K562 (cell line): ENCODE data around the gene TAF5L. TPM values are rescaled to one million over a fixed set of nuclear protein-coding genes. Genes with fewer than 3 reads are reported as not detected.

ENCODE experiments used
- ATAC-seq: fragments of 200-7000 bp; cut with Tn5 transposase; 3 replicates; pipeline ENCODE4 v1.9.1; 2020; ENCODE audit warnings: moderate library complexity
- BruUV-seq: library from RNA; stranded (reverse); fragments of 400-500 nt; replicated peaks from 2 replicates; lab custom pipeline; 2021; lab: Mats Ljungman, UMichigan
- CTCF ChIA-PET: fragments of 300-600 bp; formaldehyde crosslinking; extraction: SDS; loops from one replicate; lab custom pipeline; 2021; ENCODE audit warnings: low intra/inter-chr PET ratio; lab: Yijun Ruan, JAX
- POLR2A ChIA-PET: fragments of 300-600, 350-650 bp; sonication (Branson Sonifier 250); formaldehyde crosslinking; extraction: SDS; loops from one replicate; lab custom pipeline; 2021; ENCODE audit warnings: antibody characterized with exemption, inconsistent platforms; lab: Yijun Ruan, JAX
- DNase-seq, 4 experiments: peaks; one replicate each; pipeline versions ENCODE4 v3.0.0 to v3.0.0-alpha.2; 2011 to 2018; ENCODE audit warnings: low spot score in 3 of 4, mixed read lengths in 3 of 4; ENCODE audit errors: extremely low read depth in 1 of 4
- FAIRE-seq: peaks from 2 replicates; lab custom pipeline; 2011; peaks lifted over from hg19 to GRCh38; lab: Jason Lieb, UNC
- H2AFZ ChIP-seq: 2 replicates; pipeline ENCODE4 v1.6.0; 2011; ENCODE audit warnings: low read depth, low read length, control low read depth, inconsistent platforms
- H3K27ac ChIP-seq: fragments of 200-600 bp; 3 replicates; pipeline ENCODE4 v1.8.0; 2011; ENCODE audit warnings: low read depth, mild to moderate bottlenecking, control low read depth, inconsistent platforms, low read length, moderate library complexity, mixed read lengths; ENCODE audit errors: extremely low read depth
- H3K27me3 ChIP-seq, 2 experiments: fragments of 300-600 bp in 1 of 2; 2 replicates in 1 of 2; 3 replicates in 1 of 2; pipeline versions ENCODE4 v1.6.0 to v1.8.0; 2011; ENCODE audit warnings: inconsistent platforms in 2 of 2, low read length in 2 of 2, mild to moderate bottlenecking in 1 of 2, mixed read lengths in 1 of 2, moderate library complexity in 1 of 2; ENCODE audit not compliant: control insufficient read depth in 2 of 2, insufficient read depth in 2 of 2
- H3K36me3 ChIP-seq: fragments of 300-600 bp; 3 replicates; pipeline ENCODE4 v1.8.0; 2011; ENCODE audit warnings: mild to moderate bottlenecking, low read length, inconsistent platforms; ENCODE audit not compliant: control insufficient read depth, insufficient read depth
- H3K4me1 ChIP-seq, 2 experiments: fragments of 200-600 bp in 1 of 2; replicated peaks in 1 of 2; 2 replicates in 1 of 2; 3 replicates in 1 of 2; pipeline versions ENCODE4 v1.5.1 to v1.8.0; 2011; ENCODE audit warnings: inconsistent platforms in 2 of 2, low read length in 2 of 2, mild to moderate bottlenecking in 1 of 2, mixed read lengths in 1 of 2, moderate library complexity in 1 of 2; ENCODE audit not compliant: control insufficient read depth in 2 of 2, insufficient read depth in 2 of 2
- H3K4me2 ChIP-seq: 2 replicates; pipeline ENCODE4 v1.6.1; 2011; ENCODE audit warnings: low read length, control low read depth, inconsistent platforms, mixed read lengths; ENCODE audit not compliant: insufficient read depth
- H3K4me3 ChIP-seq: fragments of 200-600 bp; sonication (generic), shearing (Covaris generic); 2 replicates; pipeline ENCODE4 v1.5.1; 2016; ENCODE audit warnings: control low read depth, inconsistent platforms
- H3K79me2 ChIP-seq: fragments of 200-600 bp; 3 replicates; pipeline ENCODE4 v1.8.0; 2011; ENCODE audit warnings: low read length, inconsistent platforms; ENCODE audit not compliant: control insufficient read depth, insufficient read depth
- H3K9ac ChIP-seq, 2 experiments: 2 replicates each; pipeline versions ENCODE4 v1.6.0 to v1.6.1; 2011; ENCODE audit warnings: low read depth in 2 of 2, low read length in 2 of 2, control low read depth in 1 of 2, inconsistent platforms in 1 of 2, mild to moderate bottlenecking in 1 of 2, mixed read lengths in 1 of 2; ENCODE audit not compliant: insufficient read depth in 1 of 2
- H3K9me1 ChIP-seq: one replicate; pipeline ENCODE4 v1.6.0; 2011; ENCODE audit warnings: inconsistent platforms, mild to moderate bottlenecking, low read length, moderate library complexity; ENCODE audit not compliant: control insufficient read depth, insufficient read depth
- H3K9me3 ChIP-seq: replicated peaks from 2 replicates; pipeline ENCODE4 v1.5.1; 2011; ENCODE audit warnings: low read depth, low read length, inconsistent platforms; ENCODE audit not compliant: control insufficient read depth, insufficient read depth
- H4K20me1 ChIP-seq: replicated peaks from 2 replicates; pipeline ENCODE4 v1.6.1; 2011; ENCODE audit warnings: low read length, inconsistent platforms, mixed read lengths; ENCODE audit not compliant: control insufficient read depth, insufficient read depth
- ATF1 ChIP-seq, 2 experiments: fragments of 450-650 bp in 1 of 2; IDR thresholded peaks; 2 replicates each; pipeline ENCODE4 v1.6.1; 2016; ENCODE audit warnings: missing compliant biosample characterization in 1 of 2, missing genetic modification characterization in 1 of 2
- DDX20 ChIP-seq: fragments of 450-650 bp; IDR thresholded peaks from 2 replicates; pipeline ENCODE4 v1.6.1; 2016; ENCODE audit warnings: missing genetic modification characterization, low read depth, mild to moderate bottlenecking, missing compliant biosample characterization, moderate library complexity
- EGR1 ChIP-seq: fragments of 450-650 bp; conservative IDR thresholded peaks from 2 replicates; pipeline ENCODE4 v1.6.1; 2017; ENCODE audit warnings: mild to moderate bottlenecking
- IRF2 ChIP-seq: sonication (generic); formaldehyde crosslinking; IDR thresholded peaks from 2 replicates; pipeline ENCODE4 v1.8.1; 2022; ENCODE audit warnings: mild to moderate bottlenecking, missing genetic modification reagents
- KLF16 ChIP-seq: IDR thresholded peaks from 2 replicates; pipeline ENCODE4 v1.6.1; 2016; ENCODE audit warnings: antibody characterized with exemption
- MTA1 ChIP-seq: fragments of 450-650 bp; IDR thresholded peaks from 2 replicates; pipeline ENCODE4 v1.6.1; 2017; ENCODE audit warnings: borderline replicate concordance
- MYBL2 ChIP-seq, 2 experiments: fragments of 450-650 bp in 1 of 2; sonication (generic) in 1 of 2; formaldehyde crosslinking in 1 of 2; IDR thresholded peaks; 2 replicates each; pipeline versions ENCODE4 v1.6.1 to v1.8.1; 2017 to 2022; ENCODE audit warnings: borderline replicate concordance in 1 of 2, inconsistent platforms in 1 of 2, low read depth in 1 of 2, mild to moderate bottlenecking in 1 of 2, missing genetic modification reagents in 1 of 2, moderate library complexity in 1 of 2
- NCOR1 ChIP-seq: fragments of 450-650 bp; IDR thresholded peaks from 2 replicates; pipeline ENCODE4 v1.6.1; 2016; ENCODE audit warnings: mild to moderate bottlenecking, moderate library complexity
- PBX2 ChIP-seq, 2 experiments: IDR thresholded peaks in 1 of 2; conservative IDR thresholded peaks in 1 of 2; 2 replicates each; pipeline ENCODE4 v1.6.1; 2016; ENCODE audit warnings: low read depth in 2 of 2, mild to moderate bottlenecking in 1 of 2, missing compliant biosample characterization in 1 of 2, missing genetic modification characterization in 1 of 2, moderate library complexity in 1 of 2
- RNF2 ChIP-seq: sonication (generic); IDR thresholded peaks from 2 replicates; pipeline ENCODE4 v1.6.1; 2016
- SMARCA4 ChIP-seq: fragments of 450-650 bp; IDR thresholded peaks from 2 replicates; pipeline ENCODE4 v1.6.1; 2016
- TAF7 ChIP-seq: fragments of 450-650 bp; IDR thresholded peaks from 2 replicates; pipeline ENCODE4 v1.6.1; 2016; ENCODE audit warnings: missing genetic modification characterization, missing compliant biosample characterization
- TGIF2 ChIP-seq: sonication (generic); formaldehyde crosslinking; IDR thresholded peaks from 2 replicates; pipeline ENCODE4 v1.8.1; 2022; ENCODE audit warnings: mild to moderate bottlenecking, missing genetic modification reagents, moderate library complexity
- ZBTB12 ChIP-seq: fragments of 250-450 bp; sonication (Bioruptor Pico); IDR thresholded peaks from 2 replicates; pipeline ENCODE4 v1.4.0; 2020
- ZNF699 ChIP-seq: fragments of 250-450 bp; sonication (Bioruptor Pico); IDR thresholded peaks from 2 replicates; pipeline ENCODE4 v1.8.0; 2021; ENCODE audit warnings: mild to moderate bottlenecking, moderate library complexity; ENCODE audit not compliant: insufficient replicate concordance
- WGBS: fragments of 100-300 bp; shearing (Covaris generic); methylation state at CpG from one replicate; pipeline ENCODE4 v1.1.6; 2016; ENCODE audit warnings: low coverage, mixed read lengths; ENCODE audit not compliant: insufficient coverage; ENCODE audit errors: missing lambda C conversion rate; 5-methylcytosine and 5-hydroxymethylcytosine counted together
- in situ Hi-C: fragments of 300-500 bp; cut with MboI; formaldehyde crosslinking; loops from 4 replicates; pipeline ENCODE4 v1.15.0; 2018; ENCODE audit warnings: inconsistent platforms, mixed read lengths
- intact Hi-C: fragments of 100-400 bp; cut with micrococcal nuclease; formaldehyde crosslinking; loops from 2 replicates; pipeline ENCODE4 v1.14.2; 2022
- polyA plus RNA-seq, 8 experiments: library from polyadenylated mRNA; depleted of rRNA in 4 of 8; stranded (reverse) in 5 of 8; unstranded in 3 of 8; fragments of >200 nt; fragmentation: Nextera tagmentation in 2 of 8; fragmentation: Illumina TruSeq in 1 of 8; extraction: Ambion mirVana in 2 of 8; extraction: Trizol in 1 of 8; gene quantifications; 2 replicates each; pipeline versions ENCODE4 v1.2.1 to v1.2.3, GENCODE V29; 2011 to 2014; ENCODE audit warnings: inconsistent platforms in 1 of 8, missing spikeins in 1 of 8
- total RNA-seq, 7 experiments: library from RNA; depleted of rRNA in 6 of 7; stranded (reverse); fragments of >200 nt in 6 of 7; fragmentation: Illumina TruSeq in 2 of 7; extraction: Trizol in 2 of 7; gene quantifications; 2 replicates each; pipeline versions ENCODE4 v1.2.1 to v1.2.3, GENCODE V29; 2011 to 2021; ENCODE audit warnings: low replicate concordance in 1 of 7

Gene TAF5L
- total and polyA plus RNA-seq, 9 of the 15 experiments (the other 6 are each of a cell fraction or from before 2014, with no cell fraction given), result 2.2 to 34.2 (median 23.3) TPM

- TF ChIP-seq ZBTB12 (CRISPR knock-in tag), result no peak
- TF ChIP-seq MYBL2 (IDR thresholded peaks at IDR 0.05; ENCODE audit: low read depth), result no peak
- no peak for TF ChIP-seq MYBL2 (CRISPR knock-in tag; IDR thresholded peaks at IDR 0.05; ENCODE audit: borderline replicate concordance)
- TF ChIP-seq KLF16, result no peak
- 0 out of 2 replicates have a peak, but pooled peaks have one; percentile 17 for TF ChIP-seq SMARCA4
- TF ChIP-seq DDX20 (tag), result no peak
- 0 out of 2 replicates have a peak, but pooled peaks have one; percentile 58 for TF ChIP-seq TGIF2
Observed at GRCh38 chr1:229557200-229557850, 68.6 kb downstream of the TAF5L start (continued).

GRCh38 chr1:229554886-229555621 lies 70.9 kb downstream of the TAF5L start:
- peaks cover 83% of the 10 kb centered on the region for H3K79me2 ChIP-seq
- peak; percentile 100 for TF ChIP-seq NCOR1
- TF ChIP-seq TAF7 (tag), result no peak
- no peak for TF ChIP-seq IRF2 (CRISPR knock-in tag)
- TF ChIP-seq ATF1 (CRISPR knock-in tag; IDR thresholded peaks at IDR 0.05), result no peak
- TF ChIP-seq ATF1 (tag; IDR thresholded peaks at IDR 0.05), result peak; percentile 71
- peak; percentile 86; the same call in 1 of the 2 replicates for TF ChIP-seq RNF2
- peak; percentile 93 for TF ChIP-seq MTA1
- TF ChIP-seq PBX2 (CRISPR knock-in tag; IDR thresholded peaks at IDR 0.05; ENCODE audit: low read depth), result no peak
- peak; percentile 88 for TF ChIP-seq PBX2 (tag; conservative IDR thresholded peaks at IDR 0.05; ENCODE audit: low read depth)
- peak; percentile 55; the same call in 1 of the 2 replicates for TF ChIP-seq EGR1
- no peak for TF ChIP-seq ZNF699

More at GRCh38 chr1:229554886-229555621, 70.9 kb downstream of the TAF5L start:
- peak; percentile 93 to 98 (median 94) for DNase-seq
- intact Hi-C loops, result loop anchor here (2.0 to 10.0 kb wide), 3 partner anchors 46 to 600 kb away; partner anchors contain the start of genes NUP133 and RAB4A
- Histone ChIP-seq H3K9ac (peak overlapping the region; percentile 29 to 31; a peak in 3 of 4 replicates), H3K4me2 (peak overlapping the region; percentile 91), H3K9me1 (peaks cover 7% of the 10 kb centered on the region), H3K27me3 (no peaks in the 10 kb centered on the region), H4K20me1 (peaks cover 29% of the 10 kb centered on the region), H3K27ac (peak overlapping the region; percentile 67), H3K4me3 (peak overlapping the region; percentile 25; the same call in 1 of the 2 replicates), H3K36me3 (peaks cover 12% of the 10 kb centered on the region; the same call in 2 of the 3 replicates), H3K4me1 (peaks cover 38 to 54% of the 10 kb centered on the region in 2 experiments; a peak in 4 of 5 replicates), H2AFZ (no peak overlapping the region), H3K9me3 (no peaks in the 10 kb centered on the region)
- BruUV-seq, result no TSS peak
- in situ Hi-C loops, result no loop called here
- WGBS, result under 1% methylated on average over 10 of the region's 10 CpGs
- peak; percentile 99 for FAIRE-seq
- ATAC-seq, result peak; percentile 45
- ChIA-PET POLR2A (interaction anchor here (0.5 to 1.8 kb wide), 9 partner anchors 10 to 1956 kb away, joined by 3 to 9 read pairs (median 4); partner anchors contain the start of genes NUP133, TAF5L and URB2), CTCF (no interaction called here)
